GM18873 (cell line): Measurements from ENCODE around the gene DCAKD.
"Not testable (repeated sequence)": the region's sequence is repeated elsewhere in the genome, so short reads cannot be mapped to it uniquely, and the experiment has no call there.

Experiments
- ATAC-seq: cut with Tn5 transposase; IDR thresholded peaks from one replicate; pipeline ENCODE4 v1.9.1; 2021; ENCODE audit warnings: mild to moderate bottlenecking, moderate library complexity, moderate number of reproducible peaks; ENCODE audit not compliant: unreplicated experiment, low FRiP score

Gene DCAKD

GRCh38 chr17:45070001-45070400 is 18.6 kb upstream of the DCAKD start:
- no peak for ATAC-seq

- ATAC-seq, result no peak
Measured at GRCh38 chr17:45067637-45068036, 16.2 kb upstream of the DCAKD start.

GRCh38 chr17:45063198-45063597 is 11.8 kb upstream of the DCAKD start:
- ATAC-seq, result no peak

- no peak for ATAC-seq
Measured at GRCh38 chr17:45061606-45062205, 10.3 kb upstream of the DCAKD start.

GRCh38 chr17:45060797-45061605 is 9.6 kb upstream of the DCAKD start, which contains the start of gene NMT1:
NMT1 (plus strand) TSS chr17:45061317; CDS start chr17:45061330, 13 bp downstream.
- peak; percentile 89 for ATAC-seq

- no peak for ATAC-seq
Measured at GRCh38 chr17:45060382-45060796, 9.0 kb upstream of the DCAKD start.

GRCh38 chr17:45052052-45052772 is 780 bp upstream of the DCAKD start:
- no peak for ATAC-seq

GRCh38 chr17:45051720-45052051 is 254 bp upstream of the DCAKD start:
- ATAC-seq, result not testable (repeated sequence)

- ATAC-seq, result peak; percentile 5
Measured at GRCh38 chr17:45050481-45051059, 862 bp downstream of the DCAKD start.

- no peak for ATAC-seq
Measured at GRCh38 chr17:45048795-45049563, 2.5 kb downstream of the DCAKD start.

- no peak for ATAC-seq
Measured at GRCh38 chr17:45046537-45047125, 4.8 kb downstream of the DCAKD start.

GRCh38 chr17:45043813-45044540 is 7.5 kb downstream of the DCAKD start:
- ATAC-seq, result no peak

GRCh38 chr17:45042346-45043120 is 8.9 kb downstream of the DCAKD start:
- no peak for ATAC-seq

GRCh38 chr17:45040459-45040858 is 11.0 kb downstream of the DCAKD start:
- ATAC-seq, result no peak

- no peak for ATAC-seq
Measured at GRCh38 chr17:45038728-45039634, 12.5 kb downstream of the DCAKD start.

- ATAC-seq, result no peak
Measured at GRCh38 chr17:45036691-45037090, 14.7 kb downstream of the DCAKD start.

- ATAC-seq, result no peak
Measured at GRCh38 chr17:45035848-45036247, 15.6 kb downstream of the DCAKD start.
